Prostate gland (tissue), 2 donors: ENCODE measurements around the gene PIGU.

Source experiments
- CTCF ChIP-seq, 4 experiments: fragments of 200-600 bp in 2 of 4; fragments of 450-650 bp in 2 of 4; sonication (generic) in 2 of 4; IDR thresholded peaks; 1 replicate in 3 of 4; 2 replicates in 1 of 4; pipeline ENCODE4 v1.5.1; 2016 to 2019; ENCODE audit warnings: antibody characterized with exemption in 4 of 4, mild to moderate bottlenecking in 2 of 4, moderate library complexity in 2 of 4
- POLR2AphosphoS5 ChIP-seq: sonication (generic); formaldehyde crosslinking; IDR thresholded peaks from one replicate; pipeline ENCODE4 v1.6.1; 2017; ENCODE audit warnings: antibody characterized with exemption

- TF ChIP-seq POLR2AphosphoS5 (no peak), CTCF (IDR thresholded peaks at IDR 0.05) (no peak)
These were observed 40.0 kb upstream of the PIGU start for GRCh38 chr20:34716921-34717229.
